Left ventricle myocardium inferior (tissue), 1 donor: ENCODE measurements around the gene TMEM30B. TPM values are rescaled to one million over a fixed set of nuclear protein-coding genes. Genes with fewer than 3 reads are reported as not detected.

Source experiments
- DNase-seq: peaks from one replicate; pipeline ENCODE4 v3.0.0-alpha.2; 2020
- H3K27ac ChIP-seq: fragments of 200-600 bp; replicated peaks from 2 replicates; pipeline ENCODE4 v1.8.0; 2021
- H3K27me3 ChIP-seq: fragments of 200-600 bp; 2 replicates; pipeline ENCODE4 v1.8.0; 2021; ENCODE audit warnings: low read depth
- H3K36me3 ChIP-seq: fragments of 200-600 bp; 2 replicates; pipeline ENCODE4 v1.8.0; 2021
- H3K4me1 ChIP-seq: fragments of 200-600 bp; 2 replicates; pipeline ENCODE4 v1.8.0; 2021
- H3K4me3 ChIP-seq: fragments of 200-600 bp; 2 replicates; pipeline ENCODE4 v1.8.0; 2021; ENCODE audit warnings: mild to moderate bottlenecking, moderate library complexity
- H3K9me3 ChIP-seq: fragments of 200-600 bp; replicated peaks from 2 replicates; pipeline ENCODE4 v1.8.0; 2021
- CTCF ChIP-seq: fragments of 200-600 bp; IDR thresholded peaks from 2 replicates; pipeline ENCODE4 v1.8.0; 2021; ENCODE audit warnings: antibody characterized with exemption, mild to moderate bottlenecking, borderline replicate concordance
- intact Hi-C: fragments of 100-400 bp; cut with micrococcal nuclease; formaldehyde crosslinking; loops from one replicate; pipeline ENCODE4 v1.11.0; 2022
- total RNA-seq: library from RNA; stranded (reverse); fragmentation: NEBNext Ultra II Directional; extraction: Animal tissue kit (Norgen Biotek cat#: 25700); gene quantifications from one replicate; pipeline ENCODE4 v1.2.1, GENCODE V29; 2021
- donor health status: DM: no; HTN: yes; CAD: no; lungs with severe emphysema.

Gene TMEM30B
- total RNA-seq, 1 donor from 2014 or later, result 0.22 TPM

- TF ChIP-seq CTCF, result peak; percentile 59
- no peaks in the 10 kb centered on the region for H3K9me3 ChIP-seq
- H3K27me3 ChIP-seq, result peaks cover 40% of the 10 kb centered on the region
- H3K36me3 ChIP-seq, result no peaks in the 10 kb centered on the region
- H3K27ac ChIP-seq, result peak overlapping the region; percentile 79
- peak; percentile 62 for DNase-seq
- intact Hi-C loops, result no loop called here
- peak overlapping the region; percentile 73 for H3K4me3 ChIP-seq
- H3K4me1 ChIP-seq, result peaks cover 18% of the 10 kb centered on the region
Measured at GRCh38 chr14:61280526-61281185, 482 bp downstream of the TMEM30B start.

- peak; percentile 21 for DNase-seq
- no peak for TF ChIP-seq CTCF
- Histone ChIP-seq H3K4me1 (peaks cover 18% of the 10 kb centered on the region), H3K9me3 (no peaks in the 10 kb centered on the region), H3K36me3 (no peaks in the 10 kb centered on the region), H3K27me3 (peaks cover 40% of the 10 kb centered on the region), H3K27ac (peak overlapping the region; percentile 79), H3K4me3 (peak overlapping the region; percentile 73)
- intact Hi-C loops, result no loop called here
Measured at GRCh38 chr14:61280092-61280525, 1.0 kb downstream of the TMEM30B start.

- DNase-seq, result no peak
- peaks cover 44% of the 10 kb centered on the region for H3K27me3 ChIP-seq
- TF ChIP-seq CTCF, result no peak
- intact Hi-C loops, result no loop called here
- no peaks in the 10 kb centered on the region for H3K36me3 ChIP-seq
- no peaks in the 10 kb centered on the region for H3K9me3 ChIP-seq
- H3K27ac ChIP-seq, result no peak overlapping the region
- peaks cover 18% of the 10 kb centered on the region for H3K4me1 ChIP-seq
- no peak overlapping the region for H3K4me3 ChIP-seq
Measured at GRCh38 chr14:61279082-61279481, 2.1 kb downstream of the TMEM30B start.

GRCh38 chr14:61277784-61278183, 3.4 kb downstream of the TMEM30B start:
- Histone ChIP-seq H3K4me3 (no peak overlapping the region), H3K27ac (no peak overlapping the region), H3K36me3 (no peaks in the 10 kb centered on the region), H3K27me3 (peaks cover 51% of the 10 kb centered on the region), H3K9me3 (no peaks in the 10 kb centered on the region), H3K4me1 (peaks cover 18% of the 10 kb centered on the region)
- no peak for TF ChIP-seq CTCF
- no peak for DNase-seq
- intact Hi-C loops, result no loop called here

- Histone ChIP-seq H3K4me1 (peaks cover 18% of the 10 kb centered on the region), H3K27me3 (peaks cover 51% of the 10 kb centered on the region), H3K9me3 (no peaks in the 10 kb centered on the region), H3K36me3 (no peaks in the 10 kb centered on the region), H3K4me3 (no peak overlapping the region), H3K27ac (no peak overlapping the region)
- TF ChIP-seq CTCF, result no peak
- no peak for DNase-seq
- intact Hi-C loops, result no loop called here
Measured at GRCh38 chr14:61277232-61277631, 3.9 kb downstream of the TMEM30B start.
